Body of pancreas (tissue), 4 donors: Measurements from ENCODE around the gene KIF25. TPM values are rescaled to one million over a fixed set of nuclear protein-coding genes. Genes with fewer than 3 reads are reported as not detected.
A peak's percentile ranks its signal among the peaks of the same experiment; 100 is the strongest.

Experiments
- ATAC-seq: fragments of 150-250 bp; one replicate; pipeline ENCODE4 v1.9.1; 2016
- DNase-seq, 4 donors: peaks; one replicate each; pipeline ENCODE4 v3.0.0-alpha.2; 2019
- H3K27ac ChIP-seq, 4 donors: fragments of 200-600 bp; sonication (generic); 1 replicate in 3 of 4; 2 replicates in 1 of 4; pipeline versions ENCODE4 v1.5.1 to v1.6.1; 2016 to 2019; ENCODE audit warnings: mild to moderate bottlenecking in 1 of 4, mixed read lengths in 1 of 4, moderate library complexity in 1 of 4
- H3K27me3 ChIP-seq, 2 donors: fragments of 200-600 bp; sonication (generic); one replicate each; pipeline ENCODE4 v1.6.0; 2016; ENCODE audit warnings: mild to moderate bottlenecking in 1 of 2
- H3K36me3 ChIP-seq, 2 donors: fragments of 200-600 bp; sonication (generic); replicated peaks in 1 of 2; 2 replicates each; pipeline ENCODE4 v1.5.1; 2016; ENCODE audit warnings: low read depth in 2 of 2; ENCODE audit not compliant: insufficient read depth in 1 of 2
- H3K4me1 ChIP-seq: fragments of 200-600 bp; sonication (generic); one replicate; pipeline ENCODE4 v1.6.0; 2016
- H3K4me3 ChIP-seq, 2 donors: fragments of 200-600 bp; sonication (generic); 1 replicate in 1 of 2; 2 replicates in 1 of 2; pipeline ENCODE4 v1.5.1; 2016 to 2019
- H3K9me3 ChIP-seq, 3 donors: fragments of 200-600 bp; sonication (generic); 1 replicate in 2 of 3; 2 replicates in 1 of 3; pipeline ENCODE4 v1.5.1; 2016
- CTCF ChIP-seq, 7 experiments: fragments of 450-650 bp in 4 of 7; fragments of 200-600 bp in 3 of 7; sonication (generic) in 3 of 7; IDR thresholded peaks; one replicate each; pipeline ENCODE4 v1.5.1; 2016 to 2019; ENCODE audit warnings: antibody characterized with exemption in 7 of 7
- POLR2A ChIP-seq, 3 donors: fragments of 450-650 bp; IDR thresholded peaks; one replicate each; pipeline ENCODE4 v1.6.1; 2016; ENCODE audit warnings: antibody characterized with exemption in 3 of 3, mild to moderate bottlenecking in 2 of 3
- WGBS, 2 donors: methylation state at CpG; one replicate each; pipeline ENCODE4 v1.1.5; 2017; 5-methylcytosine and 5-hydroxymethylcytosine counted together
- intact Hi-C: fragments of 100-400 bp; cut with DNase I; formaldehyde crosslinking; loops from one replicate; pipeline ENCODE4 v1.15.1; 2023
- total RNA-seq, 2 donors: library from RNA; depleted of rRNA; stranded (reverse); fragments of >200 nt; gene quantifications; one replicate each; pipeline ENCODE4 v1.1.0, GENCODE V29; 2016

Gene KIF25
- total RNA-seq, 2 donors from 2014 or later = 1.8 TPM; not detected in 1

GRCh38 chr6:168048724-168049025, 51.2 kb downstream of the KIF25 start:
- ATAC-seq (no peak), DNase-seq (no peak)
- H3K36me3 ChIP-seq = no peaks in the 10 kb centered on the region
- intact Hi-C loops = no loop called here
- no peak overlapping the region for H3K27ac ChIP-seq
- TF ChIP-seq POLR2A (IDR thresholded peaks at IDR 0.05) (no peak), CTCF (IDR thresholded peaks at IDR 0.05) (no peak)
- 83 to 87% methylated on average over 8 of the region's 10 CpGs for WGBS, 2 donors
- H3K27me3 ChIP-seq = no peaks in the 10 kb centered on the region
- no peaks in the 10 kb centered on the region for H3K9me3 ChIP-seq
- no peak overlapping the region for H3K4me3 ChIP-seq
- H3K4me1 ChIP-seq = peaks cover 8% of the 10 kb centered on the region

GRCh38 chr6:168049277-168049676, 51.8 kb downstream of the KIF25 start:
- no peaks in the 10 kb centered on the region for H3K9me3 ChIP-seq
- WGBS, 2 donors = 88 to 90% methylated on average over 10 to 18 of the region's 20 CpGs
- DNase-seq (no peak), ATAC-seq (no peak)
- peaks cover 8% of the 10 kb centered on the region for H3K4me1 ChIP-seq
- H3K4me3 ChIP-seq = no peak overlapping the region
- H3K27me3 ChIP-seq = no peaks in the 10 kb centered on the region
- intact Hi-C loops = no loop called here
- TF ChIP-seq CTCF (IDR thresholded peaks at IDR 0.05) = no peak
- no peak for TF ChIP-seq POLR2A (IDR thresholded peaks at IDR 0.05)
- no peak overlapping the region for H3K27ac ChIP-seq
- no peaks in the 10 kb centered on the region for H3K36me3 ChIP-seq

GRCh38 chr6:168049706-168050224, 52.3 kb downstream of the KIF25 start:
- intact Hi-C loops = no loop called here
- ATAC-seq = peak; percentile 18
- DNase-seq = no peak
- H3K36me3 ChIP-seq = no peaks in the 10 kb centered on the region
- H3K4me3 ChIP-seq = no peak overlapping the region
- H3K4me1 ChIP-seq = peaks cover 8% of the 10 kb centered on the region
- no peaks in the 10 kb centered on the region for H3K27me3 ChIP-seq
- no peak for TF ChIP-seq CTCF (IDR thresholded peaks at IDR 0.05)
- TF ChIP-seq POLR2A (IDR thresholded peaks at IDR 0.05) = no peak
- no peak overlapping the region for H3K27ac ChIP-seq
- H3K9me3 ChIP-seq = no peaks in the 10 kb centered on the region
- WGBS, 2 donors = 87 to 97% methylated on average over 15 to 21 of the region's 21 CpGs

- no peaks in the 10 kb centered on the region for H3K36me3 ChIP-seq
- H3K9me3 ChIP-seq = no peaks in the 10 kb centered on the region
- H3K27me3 ChIP-seq = no peaks in the 10 kb centered on the region
- TF ChIP-seq CTCF (IDR thresholded peaks at IDR 0.05) (no peak), POLR2A (IDR thresholded peaks at IDR 0.05) (no peak)
- intact Hi-C loops = no loop called here
- DNase-seq (no peak), ATAC-seq (no peak)
- H3K4me3 ChIP-seq = no peak overlapping the region
- no peak overlapping the region for H3K27ac ChIP-seq
- H3K4me1 ChIP-seq = peaks cover 8% of the 10 kb centered on the region
- 79 to 89% methylated on average over 14 to 27 of the region's 27 CpGs for WGBS, 2 donors
These were observed 52.9 kb downstream of the KIF25 start for GRCh38 chr6:168050225-168050880.
